ENCODE results near the gene HS3ST3B1. TPM values are rescaled to one million over a fixed set of nuclear protein-coding genes. Genes with fewer than 3 reads are reported as not detected.
A peak's percentile ranks its signal among the peaks of the same experiment; 100 is the strongest.

Gene HS3ST3B1
- total RNA-seq, 1 experiment from 2014 or later: 3.8 TPM

GRCh38 chr17:14310605-14311004, 9.7 kb downstream of the HS3ST3B1 start:
- Mint-ChIP-seq H3K27ac (ENCODE audit: low read depth, unreplicated experiment) (no peak overlapping the region), H3K9me3 (ENCODE audit: unreplicated experiment) (no peaks in the 10 kb centered on the region), H3K27me3 (ENCODE audit: insufficient read depth, unreplicated experiment) (no peaks in the 10 kb centered on the region), H3K36me3 (ENCODE audit: insufficient read depth, unreplicated experiment) (peaks cover 6% of the 10 kb centered on the region), H3K4me3 (ENCODE audit: unreplicated experiment) (peak overlapping the region; percentile 72), H3K4me1 (ENCODE audit: insufficient read depth, unreplicated experiment) (peaks cover 23% of the 10 kb centered on the region)
- ChIA-PET POLR2A (no interaction called here), CTCF (no interaction called here)
- TF ChIP-seq CTCF (IDR thresholded peaks at IDR 0.05; ENCODE audit: unreplicated experiment): no peak
- BruUV-seq (replicated peaks): no TSS peak
- DNase-seq (ENCODE audit: unreplicated experiment): no peak
- intact Hi-C loops (cut with micrococcal nuclease): no loop called here

- ChIA-PET CTCF (no interaction called here), POLR2A (no interaction called here)
- intact Hi-C loops (cut with micrococcal nuclease): no loop called here
- Mint-ChIP-seq H3K36me3 (ENCODE audit: insufficient read depth, unreplicated experiment) (peaks cover 6% of the 10 kb centered on the region), H3K27ac (ENCODE audit: low read depth, unreplicated experiment) (no peak overlapping the region), H3K4me3 (ENCODE audit: unreplicated experiment) (no peak overlapping the region), H3K27me3 (ENCODE audit: insufficient read depth, unreplicated experiment) (no peaks in the 10 kb centered on the region), H3K4me1 (ENCODE audit: insufficient read depth, unreplicated experiment) (peaks cover 23% of the 10 kb centered on the region), H3K9me3 (ENCODE audit: unreplicated experiment) (no peaks in the 10 kb centered on the region)
- no peak for DNase-seq (ENCODE audit: unreplicated experiment)
- TF ChIP-seq CTCF (IDR thresholded peaks at IDR 0.05; ENCODE audit: unreplicated experiment): no peak
- BruUV-seq (replicated peaks): no TSS peak
Measured at GRCh38 chr17:14311186-14311705, 10.4 kb downstream of the HS3ST3B1 start.

GRCh38 chr17:14311981-14312380, 11.1 kb downstream of the HS3ST3B1 start:
- CTCF ChIA-PET: interaction anchor here (0.8 kb wide), 1 partner anchor 62 kb away, joined by 3 read pairs; no protein-coding TSS in a partner anchor
- POLR2A ChIA-PET: no interaction called here
- DNase-seq (ENCODE audit: unreplicated experiment): no peak
- no TSS peak for BruUV-seq (replicated peaks)
- Mint-ChIP-seq H3K4me1 (ENCODE audit: insufficient read depth, unreplicated experiment) (peaks cover 23% of the 10 kb centered on the region), H3K9me3 (ENCODE audit: unreplicated experiment) (no peaks in the 10 kb centered on the region), H3K27ac (ENCODE audit: low read depth, unreplicated experiment) (no peak overlapping the region), H3K36me3 (ENCODE audit: insufficient read depth, unreplicated experiment) (peaks cover 6% of the 10 kb centered on the region), H3K4me3 (ENCODE audit: unreplicated experiment) (no peak overlapping the region), H3K27me3 (ENCODE audit: insufficient read depth, unreplicated experiment) (no peaks in the 10 kb centered on the region)
- no peak for TF ChIP-seq CTCF (IDR thresholded peaks at IDR 0.05; ENCODE audit: unreplicated experiment)
- intact Hi-C loops (cut with micrococcal nuclease): no loop called here

GRCh38 chr17:14312522-14312921, 11.6 kb downstream of the HS3ST3B1 start:
- Mint-ChIP-seq H3K27me3 (ENCODE audit: insufficient read depth, unreplicated experiment) (no peaks in the 10 kb centered on the region), H3K36me3 (ENCODE audit: insufficient read depth, unreplicated experiment) (peaks cover 6% of the 10 kb centered on the region), H3K4me3 (ENCODE audit: unreplicated experiment) (no peak overlapping the region), H3K27ac (ENCODE audit: low read depth, unreplicated experiment) (no peak overlapping the region), H3K9me3 (ENCODE audit: unreplicated experiment) (no peaks in the 10 kb centered on the region), H3K4me1 (ENCODE audit: insufficient read depth, unreplicated experiment) (peaks cover 23% of the 10 kb centered on the region)
- BruUV-seq (replicated peaks): no TSS peak
- POLR2A ChIA-PET: no interaction called here
- intact Hi-C loops (cut with micrococcal nuclease): no loop called here
- TF ChIP-seq CTCF (IDR thresholded peaks at IDR 0.05; ENCODE audit: unreplicated experiment): no peak
- CTCF ChIA-PET: interaction anchor here (0.8 kb wide), 1 partner anchor 63 kb away, joined by 3 read pairs; no protein-coding TSS in a partner anchor
- no peak for DNase-seq (ENCODE audit: unreplicated experiment)

Measured in MCF 10A (cell line).